Peyer's patch (tissue), 4 donors: ENCODE results near the gene SMAD1. TPM values are rescaled to one million over a fixed set of nuclear protein-coding genes. Genes with fewer than 3 reads are reported as not detected.

Experiments
- DNase-seq, 3 donors: peaks; one replicate each; pipeline ENCODE4 v3.0.0-alpha.2; 2017 to 2019
- H3K27ac ChIP-seq, 4 donors: fragments of 200-600 bp; sonication (generic); one replicate each; pipeline ENCODE4 v1.5.1; 2016 to 2019
- H3K27me3 ChIP-seq, 2 donors: fragments of 200-600 bp; sonication (generic); one replicate each; pipeline ENCODE4 v1.5.1; 2019
- H3K36me3 ChIP-seq, 3 donors: fragments of 200-600 bp; sonication (generic); one replicate each; pipeline ENCODE4 v1.5.1; 2016 to 2019
- H3K4me1 ChIP-seq, 4 donors: fragments of 200-600 bp; sonication (generic); one replicate each; pipeline ENCODE4 v1.5.1; 2016 to 2019
- H3K4me3 ChIP-seq, 4 donors: fragments of 200-600 bp; sonication (generic); 1 replicate in 3 of 4; 2 replicates in 1 of 4; pipeline ENCODE4 v1.5.1; 2016 to 2019; ENCODE audit warnings: mild to moderate bottlenecking in 1 of 4
- H3K9me3 ChIP-seq, 4 donors: fragments of 200-600 bp; sonication (generic); one replicate each; pipeline ENCODE4 v1.5.1; 2016 to 2019; ENCODE audit warnings: mild to moderate bottlenecking in 1 of 4
- POLR2A ChIP-seq, 2 donors: fragments of 450-650 bp; IDR thresholded peaks; one replicate each; pipeline ENCODE4 v1.5.1; 2017; ENCODE audit warnings: antibody characterized with exemption in 2 of 2, mild to moderate bottlenecking in 2 of 2, moderate library complexity in 2 of 2
- total RNA-seq, 4 donors: library from RNA; depleted of rRNA; stranded (reverse); fragments of >200 nt; gene quantifications; one replicate each; pipeline ENCODE4 v1.1.0, GENCODE V29; 2016
- TF ChIP-seq, protein P1 (sequence below), 6 experiments: fragments of 450-650 bp in 4 of 6; fragments of 200-600 bp in 2 of 6; sonication (generic) in 1 of 6; IDR thresholded peaks; one replicate each; pipeline ENCODE4 v1.5.1; 2017 to 2019; ENCODE audit warnings: antibody characterized with exemption in 6 of 6, mild to moderate bottlenecking in 3 of 6, moderate library complexity in 1 of 6

Gene SMAD1
- total RNA-seq, 4 donors from 2014 or later: 29.7 to 49.0 (median 43.4) TPM

DNA sequence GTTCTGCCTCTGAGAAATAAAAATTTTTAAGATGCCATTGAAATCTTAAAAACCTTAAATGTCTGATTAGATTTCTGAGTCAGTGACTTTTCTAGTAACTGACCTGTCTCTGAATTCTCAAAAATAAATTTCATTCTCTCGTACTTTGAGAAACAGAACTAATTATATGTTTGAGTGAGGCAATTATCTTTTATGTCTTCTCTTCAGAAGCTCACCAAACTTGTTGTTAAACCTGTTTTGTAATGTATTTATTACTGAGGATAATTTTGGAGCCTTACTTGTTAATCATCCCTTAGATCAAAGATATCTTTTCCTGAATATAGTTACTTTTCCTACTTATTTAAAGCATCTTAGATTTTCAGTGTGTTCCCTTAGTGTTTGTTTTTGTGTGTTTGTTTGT, 73.0 kb downstream of the SMAD1 start:
- Histone ChIP-seq H3K27me3 (no peaks in the 10 kb centered on the region), H3K36me3 (peaks cover 0 to 9% (median 0%) of the 10 kb centered on the region in 3 donors), H3K9me3 (no peaks in the 10 kb centered on the region), H3K27ac (no peak overlapping the region), H3K4me3 (no peak overlapping the region), H3K4me1 (no peaks in the 10 kb centered on the region)
- TF ChIP-seq, protein P1, sequence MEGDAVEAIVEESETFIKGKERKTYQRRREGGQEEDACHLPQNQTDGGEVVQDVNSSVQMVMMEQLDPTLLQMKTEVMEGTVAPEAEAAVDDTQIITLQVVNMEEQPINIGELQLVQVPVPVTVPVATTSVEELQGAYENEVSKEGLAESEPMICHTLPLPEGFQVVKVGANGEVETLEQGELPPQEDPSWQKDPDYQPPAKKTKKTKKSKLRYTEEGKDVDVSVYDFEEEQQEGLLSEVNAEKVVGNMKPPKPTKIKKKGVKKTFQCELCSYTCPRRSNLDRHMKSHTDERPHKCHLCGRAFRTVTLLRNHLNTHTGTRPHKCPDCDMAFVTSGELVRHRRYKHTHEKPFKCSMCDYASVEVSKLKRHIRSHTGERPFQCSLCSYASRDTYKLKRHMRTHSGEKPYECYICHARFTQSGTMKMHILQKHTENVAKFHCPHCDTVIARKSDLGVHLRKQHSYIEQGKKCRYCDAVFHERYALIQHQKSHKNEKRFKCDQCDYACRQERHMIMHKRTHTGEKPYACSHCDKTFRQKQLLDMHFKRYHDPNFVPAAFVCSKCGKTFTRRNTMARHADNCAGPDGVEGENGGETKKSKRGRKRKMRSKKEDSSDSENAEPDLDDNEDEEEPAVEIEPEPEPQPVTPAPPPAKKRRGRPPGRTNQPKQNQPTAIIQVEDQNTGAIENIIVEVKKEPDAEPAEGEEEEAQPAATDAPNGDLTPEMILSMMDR (IDR thresholded peaks at IDR 0.05): no peak
- TF ChIP-seq POLR2A (IDR thresholded peaks at IDR 0.05): no peak
- no peak for DNase-seq

DNA sequence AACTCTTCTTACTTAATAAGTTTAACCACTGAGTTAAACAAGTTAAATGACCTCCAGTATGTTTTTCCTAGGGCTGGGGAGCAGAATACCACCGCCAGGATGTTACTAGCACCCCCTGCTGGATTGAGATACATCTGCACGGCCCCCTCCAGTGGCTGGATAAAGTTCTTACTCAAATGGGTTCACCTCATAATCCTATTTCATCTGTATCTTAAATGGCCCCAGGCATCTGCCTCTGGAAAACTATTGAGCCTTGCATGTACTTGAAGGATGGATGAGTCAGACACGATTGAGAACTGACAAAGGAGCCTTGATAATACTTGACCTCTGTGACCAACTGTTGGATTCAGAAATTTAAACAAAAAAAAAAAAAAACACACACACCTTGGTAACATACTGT, 76.1 kb downstream of the SMAD1 start:
- Histone ChIP-seq H3K9me3 (no peaks in the 10 kb centered on the region), H3K27ac (no peak overlapping the region), H3K36me3 (peaks cover 0 to 9% (median 0%) of the 10 kb centered on the region in 3 donors), H3K4me3 (no peak overlapping the region), H3K27me3 (no peaks in the 10 kb centered on the region), H3K4me1 (no peaks in the 10 kb centered on the region)
- TF ChIP-seq, protein P1 (IDR thresholded peaks at IDR 0.05): peak; percentile 24 to 92 (median 80)
- TF ChIP-seq POLR2A (IDR thresholded peaks at IDR 0.05): no peak
- DNase-seq: peak; percentile 18 to 74 (median 60)

DNA sequence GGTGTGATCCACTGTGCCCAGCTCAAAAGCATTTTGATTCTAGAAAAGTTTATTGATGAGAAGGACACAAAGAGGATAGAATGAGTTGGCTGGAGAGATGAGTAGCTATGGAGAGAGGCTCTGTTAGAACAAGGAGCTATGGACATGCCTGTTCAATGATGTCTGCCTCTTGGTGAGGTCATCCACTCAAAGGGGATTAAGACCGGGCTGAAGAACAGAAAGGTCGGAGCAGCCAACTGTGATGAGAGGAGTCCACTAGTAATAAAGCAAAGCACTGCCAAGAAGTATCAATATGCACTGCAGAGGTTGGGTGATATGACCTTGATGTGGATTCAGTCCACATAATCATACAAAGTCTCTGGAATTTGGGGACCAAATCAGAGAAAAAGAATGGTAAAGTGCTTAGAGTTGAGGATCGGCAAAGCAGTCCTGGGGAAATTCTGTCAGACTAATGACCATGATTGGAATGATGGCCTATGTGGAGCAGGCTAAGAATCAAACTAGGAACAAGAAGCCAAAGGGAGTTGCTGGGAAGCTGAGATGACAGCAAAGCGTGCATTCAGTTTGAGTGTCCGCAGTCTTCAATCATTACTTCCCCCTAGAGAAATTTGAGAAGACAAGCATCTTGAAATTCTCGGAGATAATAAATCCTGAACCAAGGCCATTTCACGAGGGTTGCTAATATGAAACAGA, 81.8 kb downstream of the SMAD1 start:
- Histone ChIP-seq H3K27ac (no peak overlapping the region), H3K27me3 (no peaks in the 10 kb centered on the region), H3K4me1 (no peaks in the 10 kb centered on the region), H3K9me3 (no peaks in the 10 kb centered on the region), H3K4me3 (no peak overlapping the region), H3K36me3 (peaks cover 0 to 6% (median 0%) of the 10 kb centered on the region in 3 donors)
- no peak for DNase-seq
- TF ChIP-seq, protein P1 (IDR thresholded peaks at IDR 0.05): no peak
- no peak for TF ChIP-seq POLR2A (IDR thresholded peaks at IDR 0.05)

DNA sequence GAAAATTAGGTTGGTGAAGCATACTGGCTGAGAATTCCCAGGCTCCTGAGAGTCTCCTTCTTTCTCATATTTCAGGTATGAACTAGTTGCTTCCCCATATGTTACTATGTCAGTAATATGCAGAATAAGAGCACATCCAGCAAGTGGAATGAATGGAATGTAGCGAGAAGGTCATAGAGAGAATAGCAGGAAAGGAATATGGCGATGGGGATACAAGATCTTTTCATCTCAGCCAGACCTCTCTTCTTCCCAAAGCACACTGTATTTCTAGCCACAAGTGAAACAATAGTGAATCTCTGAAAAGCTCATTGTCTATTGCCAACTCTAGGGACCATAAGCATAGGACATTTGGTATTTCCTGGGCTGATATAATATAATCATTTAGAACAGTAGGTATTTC, 82.9 kb downstream of the SMAD1 start:
- no peaks in the 10 kb centered on the region for H3K27me3 ChIP-seq
- H3K4me3 ChIP-seq: no peak overlapping the region
- no peaks in the 10 kb centered on the region for H3K4me1 ChIP-seq
- no peak overlapping the region for H3K27ac ChIP-seq
- DNase-seq: no peak
- TF ChIP-seq POLR2A (IDR thresholded peaks at IDR 0.05): no peak
- peaks cover 0 to 2% (median 0%) of the 10 kb centered on the region in 3 donors for H3K36me3 ChIP-seq
- no peaks in the 10 kb centered on the region for H3K9me3 ChIP-seq

DNA sequence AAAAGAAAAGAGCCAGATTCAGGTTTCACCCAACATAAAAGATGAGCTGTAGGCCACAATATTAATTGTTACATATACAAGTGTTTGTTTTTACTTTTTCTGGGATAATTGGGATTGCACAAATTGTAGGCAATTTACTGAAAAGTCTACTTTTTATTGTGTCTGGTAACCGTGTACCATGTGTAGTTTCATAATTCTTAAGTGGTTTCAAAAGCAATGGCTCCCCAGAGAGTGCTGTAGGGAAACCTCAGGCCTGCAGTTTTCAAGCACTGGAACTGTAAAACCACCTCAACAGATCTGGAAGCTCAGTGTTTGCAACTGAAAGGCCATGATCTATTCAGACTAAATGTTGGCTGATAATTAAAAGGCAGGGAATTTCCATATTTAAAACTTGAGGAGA, 83.7 kb downstream of the SMAD1 start:
- DNase-seq: no peak
- H3K4me1 ChIP-seq: no peaks in the 10 kb centered on the region
- no peak overlapping the region for H3K27ac ChIP-seq
- TF ChIP-seq, protein P1 (IDR thresholded peaks at IDR 0.05): no peak
- no peak for TF ChIP-seq POLR2A (IDR thresholded peaks at IDR 0.05)
- H3K4me3 ChIP-seq: no peak overlapping the region
- H3K9me3 ChIP-seq: no peaks in the 10 kb centered on the region
- no peaks in the 10 kb centered on the region for H3K27me3 ChIP-seq
- H3K36me3 ChIP-seq: no peaks in the 10 kb centered on the region

DNA sequence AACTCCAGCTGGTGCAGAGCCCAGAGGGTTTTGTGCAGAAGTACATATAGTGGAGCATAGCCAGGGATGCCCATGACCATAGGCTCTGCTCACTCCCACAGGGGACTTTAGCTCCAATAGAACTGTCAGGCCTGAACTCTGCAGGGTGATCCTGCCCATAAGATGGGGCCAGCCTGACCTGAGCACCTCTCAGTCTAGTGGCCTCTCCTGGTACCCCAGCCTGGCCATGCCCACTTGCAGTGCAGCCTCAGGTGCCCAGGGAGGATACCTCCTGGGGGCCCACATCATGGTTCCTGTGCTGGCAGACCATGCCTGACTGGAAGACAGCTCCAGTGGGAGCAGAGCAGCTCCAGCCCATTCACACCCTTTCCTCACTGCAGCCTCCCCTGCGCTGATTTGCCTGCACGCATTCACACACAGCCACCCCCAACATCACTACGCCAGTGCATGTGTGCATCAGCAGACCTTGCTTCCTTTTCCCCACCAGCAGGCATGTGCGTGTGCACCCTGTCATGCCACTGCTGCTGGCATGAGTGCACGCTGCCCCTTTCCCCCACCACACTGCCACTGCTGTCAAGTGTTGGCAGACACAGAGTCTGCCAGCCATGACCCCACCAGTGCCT, 84.5 kb downstream of the SMAD1 start:
- DNase-seq: no peak

More for the DNA sequence above, 84.5 kb downstream of the SMAD1 start:
- Histone ChIP-seq H3K27ac (no peak overlapping the region), H3K36me3 (no peaks in the 10 kb centered on the region), H3K27me3 (no peaks in the 10 kb centered on the region), H3K4me1 (no peaks in the 10 kb centered on the region), H3K9me3 (no peaks in the 10 kb centered on the region), H3K4me3 (no peak overlapping the region)
- no peak for TF ChIP-seq POLR2A (IDR thresholded peaks at IDR 0.05)
- TF ChIP-seq, protein P1 (IDR thresholded peaks at IDR 0.05): no peak
